ENCODE measurements around the gene RNU7-1.
A peak's percentile ranks its signal among the peaks of the same experiment; 100 is the strongest.

The RNU7-1 gene

GRCh38 chr12:6917491-6918231 lies 26.0 kb upstream of the RNU7-1 start:
- no peak for DNase-seq (ENCODE audit: low spot score)

GRCh38 chr12:6919588-6919987 lies 24.0 kb upstream of the RNU7-1 start:
- DNase-seq (ENCODE audit: low spot score): no peak

- DNase-seq (ENCODE audit: low spot score): no peak
These were observed 22.1 kb upstream of the RNU7-1 start for GRCh38 chr12:6921539-6921938.

GRCh38 chr12:6921996-6922946 lies 21.3 kb upstream of the RNU7-1 start:
- DNase-seq (ENCODE audit: low spot score): no peak

GRCh38 chr12:6923003-6923732 lies 20.4 kb upstream of the RNU7-1 start:
- DNase-seq (ENCODE audit: low spot score): no peak

GRCh38 chr12:6923851-6924250 lies 19.8 kb upstream of the RNU7-1 start:
- no peak for DNase-seq (ENCODE audit: low spot score)

GRCh38 chr12:6925239-6925539 lies 18.4 kb upstream of the RNU7-1 start:
- DNase-seq (ENCODE audit: low spot score): no peak

GRCh38 chr12:6925540-6926279 lies 17.9 kb upstream of the RNU7-1 start:
- peak; percentile 81 for DNase-seq (ENCODE audit: low spot score)

GRCh38 chr12:6927379-6928021 lies 16.1 kb upstream of the RNU7-1 start, which contains the start of gene ATN1:
ATN1 (plus strand) TSS chr12:6927959; CDS start chr12:6934002, 6,043 bp downstream.
- peak; percentile 93 for DNase-seq (ENCODE audit: low spot score)

- DNase-seq (ENCODE audit: low spot score): no peak
These were observed 15.5 kb upstream of the RNU7-1 start for GRCh38 chr12:6928022-6928702.

GRCh38 chr12:6928703-6929407 lies 14.8 kb upstream of the RNU7-1 start:
- no peak for DNase-seq (ENCODE audit: low spot score)

- no peak for DNase-seq (ENCODE audit: low spot score)
These were observed 13.9 kb upstream of the RNU7-1 start for GRCh38 chr12:6929466-6930452.

- DNase-seq (ENCODE audit: low spot score): no peak
These were observed 10.8 kb upstream of the RNU7-1 start for GRCh38 chr12:6932766-6933165.

- DNase-seq (ENCODE audit: low spot score): no peak
These were observed 9.5 kb upstream of the RNU7-1 start for GRCh38 chr12:6934110-6934509.

- DNase-seq (ENCODE audit: low spot score): no peak
These were observed 8.0 kb upstream of the RNU7-1 start for GRCh38 chr12:6935371-6936193.

- DNase-seq (ENCODE audit: low spot score): no peak
These were observed 7.4 kb upstream of the RNU7-1 start for GRCh38 chr12:6936194-6936635.

- DNase-seq (ENCODE audit: low spot score): no peak
These were observed 6.8 kb upstream of the RNU7-1 start for GRCh38 chr12:6936636-6937480.
